ENCODE measurements around the gene NAV2.

Gene NAV2

GRCh38 chr11:20017320-20017719, 304.7 kb downstream of the NAV2 start:
- no peak for DNase-seq (ENCODE audit: low read depth in 2 of 2)

- no peak for DNase-seq (ENCODE audit: low read depth in 2 of 2)
These were observed 307.6 kb downstream of the NAV2 start for GRCh38 chr11:20020198-20020597.

DNA sequence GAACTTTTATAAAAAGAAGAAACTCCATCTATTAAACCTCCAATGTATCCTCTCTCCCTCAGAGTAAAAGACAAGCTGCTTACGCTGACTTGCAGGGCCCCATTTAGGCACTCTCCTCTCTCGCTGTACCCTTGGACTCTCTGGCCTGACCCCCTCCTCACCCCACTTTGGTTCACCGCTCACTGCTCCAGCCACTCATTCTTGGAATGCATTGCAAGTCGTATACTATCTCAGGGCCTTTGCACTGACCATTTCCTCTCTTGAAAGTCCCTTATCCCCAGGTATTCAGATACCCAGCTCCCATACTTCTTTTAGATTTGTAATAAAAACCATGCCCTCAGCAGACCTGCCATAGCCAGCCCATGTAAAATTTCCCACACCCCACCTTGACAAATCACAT, 308.1 kb downstream of the NAV2 start:
- no peak for DNase-seq (ENCODE audit: low read depth in 2 of 2)

DNA sequence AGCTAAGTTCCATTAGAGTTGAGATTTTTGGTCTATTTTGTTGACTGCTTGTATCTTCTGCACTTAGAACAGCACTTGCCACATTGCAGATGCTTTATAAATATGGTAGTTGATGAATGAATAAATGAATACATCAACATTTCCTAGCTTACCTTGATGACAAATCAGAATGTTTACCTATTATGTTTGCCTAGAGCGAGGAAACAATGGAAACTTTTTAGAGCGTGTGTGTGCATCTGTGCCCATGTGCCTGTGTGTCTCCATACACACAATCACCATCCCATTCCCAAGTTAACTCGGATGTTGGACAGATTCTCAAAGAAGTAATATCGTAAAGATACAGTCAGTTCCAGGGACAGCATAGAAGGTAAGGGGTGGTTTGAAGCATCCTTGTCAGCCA, 308.6 kb downstream of the NAV2 start:
- no peak for DNase-seq (ENCODE audit: low read depth in 2 of 2)

GRCh38 chr11:20021771-20022362, 309.2 kb downstream of the NAV2 start:
- no peak for DNase-seq (ENCODE audit: low read depth in 2 of 2)

DNA sequence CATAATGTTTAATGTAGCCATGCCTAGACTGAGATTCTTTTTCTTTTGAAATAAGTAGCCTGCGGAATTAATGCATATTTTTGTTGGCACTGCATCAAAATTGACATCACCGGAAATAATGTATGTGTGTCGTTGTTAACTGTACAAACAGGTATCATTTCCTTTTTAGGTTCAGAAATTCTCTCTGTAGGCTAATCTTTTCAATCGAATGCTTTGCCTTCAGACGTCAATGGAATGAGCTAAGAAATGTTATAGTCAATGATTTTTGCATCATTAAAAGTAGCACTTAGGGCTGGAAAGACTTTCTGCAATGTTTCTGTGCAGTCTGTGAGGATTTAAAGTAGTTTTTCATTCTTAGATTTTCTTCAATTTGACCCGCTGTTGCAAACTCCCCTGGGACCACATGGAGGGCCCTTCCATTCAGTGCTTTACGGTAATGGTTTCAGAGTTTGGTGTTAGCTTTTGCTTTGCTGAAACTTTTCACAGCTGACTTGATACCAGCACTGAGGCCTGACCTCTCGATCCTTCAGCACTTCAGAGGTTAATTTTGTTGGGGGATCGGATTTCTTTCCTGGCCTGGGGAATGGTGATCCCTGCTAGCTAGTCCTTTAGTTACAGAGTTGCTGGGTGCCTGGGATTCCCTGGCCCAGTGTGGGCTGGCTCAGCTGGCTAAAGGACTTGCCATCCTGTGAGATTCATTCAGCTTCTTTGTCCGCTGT, 309.9 kb downstream of the NAV2 start:
- no peak for DNase-seq (ENCODE audit: low read depth in 2 of 2)

- DNase-seq (ENCODE audit: low read depth in 2 of 2), result no peak
These were observed 310.4 kb downstream of the NAV2 start for GRCh38 chr11:20023082-20023426.

DNA sequence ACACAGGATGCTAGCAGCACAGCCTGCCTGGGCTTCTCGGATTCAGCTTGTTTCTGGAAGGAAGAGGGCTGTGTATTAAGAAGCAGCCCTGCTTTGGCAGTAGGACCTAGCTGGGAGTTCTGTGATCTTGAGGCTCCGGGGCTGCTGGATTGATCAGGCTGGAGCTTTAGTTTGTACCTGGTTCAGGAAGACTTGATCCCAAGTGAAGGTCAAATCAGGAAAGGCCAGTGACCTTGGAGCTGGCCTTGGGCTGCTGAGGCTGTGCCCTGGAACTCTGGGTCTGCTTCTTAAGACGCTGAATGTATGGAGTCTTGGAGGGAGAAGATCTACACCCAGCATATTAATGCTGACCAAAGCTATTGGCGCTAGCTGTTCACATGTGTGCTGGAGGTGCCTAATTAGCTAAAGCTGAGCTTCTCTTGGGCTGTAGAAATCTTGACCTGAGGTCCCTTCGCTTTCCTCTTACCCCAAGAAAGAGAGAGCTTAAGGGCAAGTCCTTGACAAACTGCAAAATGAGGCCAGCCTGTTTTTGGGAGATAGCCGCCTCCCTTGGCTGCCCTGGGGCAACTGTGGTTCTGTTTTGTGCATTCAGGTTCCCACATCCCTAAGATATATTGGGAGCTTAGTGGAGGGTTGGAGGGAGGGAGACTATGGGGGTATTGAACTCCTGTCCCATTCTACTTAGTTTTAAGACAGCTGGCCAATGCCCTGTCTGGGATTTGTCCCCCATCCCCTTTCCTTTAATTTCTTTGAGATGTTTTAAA, 311.7 kb downstream of the NAV2 start:
- DNase-seq (ENCODE audit: low read depth in 2 of 2), result no peak

GRCh38 chr11:20025332-20025840, 312.7 kb downstream of the NAV2 start:
- DNase-seq (ENCODE audit: low read depth in 2 of 2), result no peak

- DNase-seq (ENCODE audit: low read depth in 2 of 2), result no peak
These were observed 314.3 kb downstream of the NAV2 start for GRCh38 chr11:20026629-20027555.

DNA sequence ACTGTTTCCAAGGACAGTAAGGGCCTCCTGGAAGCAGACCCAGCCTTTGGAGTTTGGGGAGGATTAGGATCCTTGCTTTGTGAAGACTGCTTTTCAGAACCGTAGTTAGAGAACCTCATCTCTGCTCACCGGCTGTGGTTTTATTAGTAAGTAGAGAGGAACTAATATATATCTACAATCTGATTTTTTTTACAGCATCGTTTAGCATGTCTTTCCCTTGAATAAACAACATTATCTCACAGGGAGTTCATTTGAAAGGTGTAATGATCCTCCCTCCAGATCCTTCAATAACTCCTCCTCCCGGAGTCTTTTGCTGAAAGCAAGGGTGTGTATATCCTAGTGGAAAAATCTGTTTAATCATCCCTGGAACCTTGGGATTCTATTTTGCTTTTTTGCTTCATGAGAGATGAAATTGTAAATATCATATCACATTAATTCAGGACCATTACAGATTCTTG, 314.9 kb downstream of the NAV2 start:
- no peak for DNase-seq (ENCODE audit: low read depth in 2 of 2)

GRCh38 chr11:20029193-20029592, 316.6 kb downstream of the NAV2 start:
- no peak for DNase-seq (ENCODE audit: low read depth in 2 of 2)

DNA sequence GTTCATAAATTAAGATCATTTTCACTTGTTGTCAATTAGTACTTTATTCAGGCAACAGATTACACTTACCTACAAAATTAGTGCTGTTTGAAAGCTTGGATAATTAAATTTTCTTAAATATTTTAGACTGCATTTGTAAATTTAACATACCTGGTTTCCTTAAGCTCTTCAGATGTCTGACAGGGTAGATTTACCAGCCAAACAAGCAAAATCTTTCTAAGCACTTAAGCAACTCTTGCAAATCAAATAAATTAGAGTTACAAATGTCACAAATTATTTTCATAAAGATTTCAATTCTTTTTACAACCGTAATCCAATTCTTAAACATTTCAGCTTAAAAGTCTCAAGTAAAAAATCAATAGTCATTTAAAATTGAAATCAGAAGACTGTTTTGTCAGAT, 317.8 kb downstream of the NAV2 start:
- DNase-seq (ENCODE audit: low read depth in 2 of 2), result no peak

DNA sequence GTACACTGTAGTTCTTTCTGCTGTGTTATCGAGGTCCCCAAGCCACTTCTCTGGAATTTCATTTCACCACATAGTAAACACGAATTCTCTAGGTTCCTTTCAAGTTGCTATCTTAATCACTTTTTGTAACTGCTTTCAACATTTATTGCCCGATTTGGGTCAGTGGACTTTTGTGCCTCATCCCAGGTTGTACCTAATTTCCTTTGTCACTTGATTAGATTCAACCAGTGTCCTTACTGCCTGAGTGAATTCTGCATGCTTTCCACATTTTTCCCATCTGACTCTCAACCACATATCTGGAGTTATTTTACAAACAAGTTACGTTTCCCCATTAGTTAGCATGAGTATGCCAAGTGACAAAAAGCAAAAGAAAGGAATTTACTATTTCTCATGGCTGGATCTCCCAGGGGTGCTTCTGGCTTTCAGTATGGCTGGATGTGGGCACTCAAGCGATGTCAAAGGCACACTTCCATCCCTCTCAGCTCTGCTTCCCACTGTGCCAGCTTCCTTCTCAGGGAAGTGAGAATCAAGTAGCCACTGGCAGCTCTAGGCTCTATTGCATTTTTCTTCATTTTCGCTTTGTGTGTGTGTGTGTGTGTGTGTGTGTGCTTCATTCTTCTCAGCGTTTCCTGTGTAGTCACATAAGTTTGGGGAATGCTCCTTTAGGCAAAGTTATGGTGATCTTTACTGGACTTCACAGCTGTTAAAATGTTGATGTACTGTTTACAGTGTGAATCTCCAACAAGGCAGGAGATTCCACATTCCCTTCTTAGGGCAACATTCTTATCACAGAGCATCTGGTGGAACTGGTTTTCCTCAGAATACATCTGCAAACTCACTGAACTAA, 318.7 kb downstream of the NAV2 start:
- DNase-seq (ENCODE audit: low read depth in 2 of 2), result no peak

DNA sequence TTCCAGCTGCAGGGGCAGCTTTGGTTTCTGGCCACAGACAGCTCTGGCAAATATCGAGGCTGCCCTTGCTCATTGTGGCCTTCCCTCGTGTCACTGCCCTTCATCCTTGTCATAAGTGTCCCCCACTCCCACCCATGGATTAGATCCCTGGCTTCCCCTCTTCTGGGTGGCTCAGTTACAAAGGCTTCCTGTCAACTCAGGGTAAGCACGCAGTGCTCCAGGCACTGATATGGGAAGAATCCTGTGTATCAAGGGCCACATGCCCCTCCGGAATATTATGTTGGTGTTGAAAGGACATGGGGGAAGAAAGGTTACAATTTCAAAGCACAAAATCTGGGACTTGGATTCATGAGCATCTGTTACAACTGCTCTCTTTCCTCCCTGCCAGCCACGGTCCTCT, 319.5 kb downstream of the NAV2 start:
- no peak for DNase-seq (ENCODE audit: low read depth in 2 of 2)

DNA sequence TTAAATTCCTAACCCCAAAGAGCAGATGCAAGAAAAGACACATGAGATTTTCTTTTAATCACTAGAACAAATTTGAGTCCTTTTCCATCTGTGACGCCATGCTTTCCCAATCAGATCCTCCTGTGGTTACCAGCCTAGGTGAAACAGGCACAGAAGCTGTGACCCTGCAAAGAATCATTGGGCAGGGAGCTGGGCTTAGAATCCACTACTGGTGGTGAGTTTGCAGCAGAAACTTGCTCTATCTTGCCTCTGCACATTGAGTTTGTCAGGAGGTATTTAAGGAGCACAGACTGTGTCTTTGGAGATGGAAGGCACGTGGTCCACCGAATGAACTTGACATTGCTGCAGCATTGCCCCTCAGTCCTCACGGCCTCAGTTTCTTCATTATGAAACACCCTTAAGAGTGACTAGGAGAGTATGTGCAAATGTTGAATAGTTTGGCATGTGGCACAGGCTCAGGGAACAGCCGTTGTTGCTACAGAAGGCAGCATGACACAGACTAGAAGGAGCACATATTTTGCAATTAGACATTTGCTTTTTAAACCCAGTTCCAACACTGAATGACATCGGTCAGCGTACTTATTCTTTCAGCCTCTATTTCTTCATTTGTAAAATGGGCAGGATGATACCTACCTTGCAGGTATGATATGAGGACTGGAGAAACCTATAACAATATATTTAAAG, 320.1 kb downstream of the NAV2 start:
- DNase-seq (ENCODE audit: low read depth in 2 of 2), result no peak

- DNase-seq (ENCODE audit: low read depth in 2 of 2), result no peak
These were observed 321.2 kb downstream of the NAV2 start for GRCh38 chr11:20033806-20034205.

DNA sequence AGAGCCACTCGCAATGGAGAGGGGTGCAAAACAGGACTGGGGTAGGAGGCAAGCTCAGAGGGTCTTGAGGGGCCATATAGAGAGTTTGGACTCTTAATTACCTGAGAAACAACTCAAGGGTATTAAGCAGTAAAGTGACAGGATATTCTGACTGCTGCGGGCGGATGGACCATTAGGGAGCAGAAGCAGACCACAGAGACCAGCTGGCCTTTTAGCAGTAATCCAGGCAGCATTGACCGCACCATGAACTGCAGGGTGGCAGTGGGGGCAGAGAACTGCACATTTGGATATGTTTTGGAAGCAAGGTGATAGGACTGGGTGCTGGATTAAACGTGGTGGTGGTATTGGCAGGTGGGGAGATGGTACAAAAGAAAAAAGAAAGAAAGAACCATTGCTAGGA, 322.3 kb downstream of the NAV2 start:
- no peak for DNase-seq (ENCODE audit: low read depth in 2 of 2)

DNA sequence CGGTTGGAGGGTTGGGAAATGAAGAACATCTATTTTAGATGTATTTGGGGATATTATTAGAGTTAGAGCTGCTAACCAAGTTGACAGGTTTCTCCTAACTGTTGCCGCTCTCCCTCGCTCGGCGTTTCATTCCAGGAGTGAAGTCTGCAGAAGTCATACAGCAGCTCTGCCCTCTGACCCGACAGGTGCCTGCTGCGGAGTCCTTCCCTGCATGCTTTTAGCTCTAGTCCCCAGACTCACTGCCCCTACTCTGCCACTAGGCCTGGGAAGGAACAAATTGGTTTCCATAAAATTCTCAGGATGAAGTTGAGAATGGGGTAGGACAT, 322.7 kb downstream of the NAV2 start:
- DNase-seq (ENCODE audit: low read depth in 2 of 2), result no peak
